PC-3 (cell line): ENCODE measurements around the gene CADM3. TPM values are rescaled to one million over a fixed set of nuclear protein-coding genes. Genes with fewer than 3 reads are reported as not detected.

Experiments used
- ATAC-seq: fragments of 200-7000 bp; cut with Tn5 transposase; 2 replicates; pipeline ENCODE4 v1.9.1; 2020; ENCODE audit warnings: mild to moderate bottlenecking, moderate library complexity
- BruUV-seq: library from RNA; stranded (reverse); fragments of 400-500 nt; replicated peaks from 2 replicates; lab custom pipeline; 2021; lab: Mats Ljungman, UMichigan
- CTCF ChIA-PET: fragments of 300-600 bp; sonication (Branson Sonifier 250); formaldehyde crosslinking; loops from one replicate; lab custom pipeline; 2022; ENCODE audit warnings: antibody characterized with exemption; lab: Charles Lee
- POLR2A ChIA-PET: fragments of 300-600 bp; sonication (Branson Sonifier 250); formaldehyde crosslinking; loops from one replicate; lab custom pipeline; 2022; ENCODE audit warnings: antibody characterized with exemption; ENCODE audit not compliant: unreplicated experiment; lab: Charles Lee
- DNase-seq: peaks from one replicate; pipeline ENCODE4 v3.0.0-alpha.2; 2015
- H2AFZ ChIP-seq: fragments of 300-600 bp; sonication (generic); 2 replicates; pipeline ENCODE4 v1.6.0; 2016; ENCODE audit warnings: antibody characterized with exemption, low read length
- H3F3A ChIP-seq: fragments of 300-600 bp; sonication (generic); one replicate; pipeline ENCODE4 v1.6.0; 2017; ENCODE audit warnings: antibody characterized with exemption, low read length, control low read depth, mild to moderate bottlenecking; ENCODE audit not compliant: unreplicated experiment
- H3K27ac ChIP-seq: fragments of 300-600 bp; sonication (generic); 2 replicates; pipeline ENCODE4 v1.5.1; 2016; ENCODE audit warnings: mild to moderate bottlenecking, low read length
- H3K27me3 ChIP-seq: fragments of 300-600 bp; sonication (generic); 2 replicates; pipeline ENCODE4 v1.6.1; 2016; ENCODE audit warnings: low read length, mixed read lengths
- H3K36me3 ChIP-seq: fragments of 300-600 bp; sonication (generic); 2 replicates; pipeline ENCODE4 v1.6.1; 2016; ENCODE audit warnings: low read depth, mixed run types, low read length, mixed read lengths
- H3K4me1 ChIP-seq: fragments of 300-600 bp; sonication (generic); 2 replicates; pipeline ENCODE4 v1.5.1; 2016; ENCODE audit warnings: low read length; ENCODE audit not compliant: insufficient read depth
- H3K4me2 ChIP-seq: fragments of 300-600 bp; sonication (generic); 2 replicates; pipeline ENCODE4 v1.6.0; 2016; ENCODE audit warnings: low read length
- H3K4me3 ChIP-seq: fragments of 300-600 bp; sonication (generic); 2 replicates; pipeline ENCODE4 v1.5.1; 2016; ENCODE audit warnings: mild to moderate bottlenecking, low read length, mixed read lengths
- H3K79me2 ChIP-seq: fragments of 300-600 bp; sonication (generic); 2 replicates; pipeline ENCODE4 v1.6.1; 2017; ENCODE audit warnings: low read length, mixed read lengths
- H3K9ac ChIP-seq: fragments of 300-600 bp; sonication (generic); 2 replicates; pipeline ENCODE4 v1.6.0; 2016; ENCODE audit warnings: mild to moderate bottlenecking, low read length
- H3K9me2 ChIP-seq: fragments of 300-600 bp; sonication (generic); replicated peaks from 2 replicates; pipeline ENCODE4 v1.6.1; 2016; ENCODE audit warnings: mixed run types, low read length, mixed read lengths
- H3K9me3 ChIP-seq: fragments of 300-600 bp; sonication (generic); 2 replicates; pipeline ENCODE4 v1.6.1; 2016; ENCODE audit warnings: low read length, mixed read lengths
- H4K20me1 ChIP-seq: fragments of 300-600 bp; sonication (generic); 2 replicates; pipeline ENCODE4 v1.6.1; 2016; ENCODE audit warnings: low read length, mixed read lengths
- EZH2 ChIP-seq: fragments of 300-600 bp; sonication (generic); IDR thresholded peaks from one replicate; pipeline ENCODE4 v1.6.1; 2017; ENCODE audit warnings: antibody characterized with exemption, mild to moderate bottlenecking, low read length; ENCODE audit not compliant: unreplicated experiment
- EZH2phosphoT487 ChIP-seq: fragments of 300-600 bp; sonication (generic); IDR thresholded peaks from 2 replicates; pipeline ENCODE4 v1.6.1; 2018; ENCODE audit warnings: mild to moderate bottlenecking, antibody characterized with exemption, low read length, borderline replicate concordance
- intact Hi-C: fragments of 100-400 bp; cut with micrococcal nuclease; formaldehyde crosslinking; loops from 2 replicates; pipeline ENCODE4 v1.9.0; 2023
- total RNA-seq: library from RNA; depleted of rRNA; stranded (reverse); fragments of >200 nt; gene quantifications from 2 replicates; pipeline ENCODE4 v1.2.3, GENCODE V29; 2014
- TF ChIP-seq, protein P1 (sequence below): fragments of 300-600 bp; sonication (generic); conservative IDR thresholded peaks from 2 replicates; pipeline ENCODE4 v1.5.1; 2017; ENCODE audit warnings: antibody characterized with exemption, low read depth, mild to moderate bottlenecking, low read length

The CADM3 gene
- total RNA-seq, 1 experiment from 2014 or later: not detected

DNA sequence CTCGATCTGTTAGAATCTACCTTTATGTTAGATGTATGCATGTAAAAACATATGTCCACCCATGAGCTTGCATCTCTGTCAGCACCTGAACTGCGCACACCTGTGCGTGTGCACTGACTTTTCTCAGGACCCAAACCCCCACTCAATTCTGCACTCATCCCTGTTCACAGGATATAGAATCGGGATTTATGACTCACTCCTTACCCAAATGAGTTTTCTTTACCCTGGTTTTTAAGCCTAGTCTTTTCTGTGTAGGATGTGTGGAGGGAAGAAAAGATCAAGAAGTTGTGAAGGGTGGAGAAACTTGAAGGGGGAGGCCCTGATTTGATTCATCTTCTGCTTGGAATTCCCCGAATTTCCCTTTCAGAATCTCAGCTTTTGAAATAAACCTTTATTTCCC, 35.7 kb downstream of the CADM3 start:
- Histone ChIP-seq H3K4me1 (peaks cover 4% of the 10 kb centered on the region; the same call in 1 of the 2 replicates), H3K4me2 (no peak overlapping the region), H3K9ac (no peak overlapping the region), H3F3A (no peaks in the 10 kb centered on the region), H3K36me3 (no peaks in the 10 kb centered on the region), H3K27ac (no peak overlapping the region), H3K27me3 (peaks cover 88% of the 10 kb centered on the region), H3K4me3 (no peak overlapping the region), H3K9me3 (no peaks in the 10 kb centered on the region), H2AFZ (no peak overlapping the region), H4K20me1 (no peaks in the 10 kb centered on the region), H3K79me2 (no peaks in the 10 kb centered on the region), H3K9me2 (no peaks in the 10 kb centered on the region)
- TF ChIP-seq EZH2: no peak
- TF ChIP-seq EZH2phosphoT487: no peak
- TF ChIP-seq, protein P1, sequence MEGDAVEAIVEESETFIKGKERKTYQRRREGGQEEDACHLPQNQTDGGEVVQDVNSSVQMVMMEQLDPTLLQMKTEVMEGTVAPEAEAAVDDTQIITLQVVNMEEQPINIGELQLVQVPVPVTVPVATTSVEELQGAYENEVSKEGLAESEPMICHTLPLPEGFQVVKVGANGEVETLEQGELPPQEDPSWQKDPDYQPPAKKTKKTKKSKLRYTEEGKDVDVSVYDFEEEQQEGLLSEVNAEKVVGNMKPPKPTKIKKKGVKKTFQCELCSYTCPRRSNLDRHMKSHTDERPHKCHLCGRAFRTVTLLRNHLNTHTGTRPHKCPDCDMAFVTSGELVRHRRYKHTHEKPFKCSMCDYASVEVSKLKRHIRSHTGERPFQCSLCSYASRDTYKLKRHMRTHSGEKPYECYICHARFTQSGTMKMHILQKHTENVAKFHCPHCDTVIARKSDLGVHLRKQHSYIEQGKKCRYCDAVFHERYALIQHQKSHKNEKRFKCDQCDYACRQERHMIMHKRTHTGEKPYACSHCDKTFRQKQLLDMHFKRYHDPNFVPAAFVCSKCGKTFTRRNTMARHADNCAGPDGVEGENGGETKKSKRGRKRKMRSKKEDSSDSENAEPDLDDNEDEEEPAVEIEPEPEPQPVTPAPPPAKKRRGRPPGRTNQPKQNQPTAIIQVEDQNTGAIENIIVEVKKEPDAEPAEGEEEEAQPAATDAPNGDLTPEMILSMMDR: no peak
- no peak for ATAC-seq
- DNase-seq: no peak
- ChIA-PET POLR2A (no interaction called here), CTCF (no interaction called here)
- intact Hi-C loops: no loop called here
- no TSS peak for BruUV-seq

DNA sequence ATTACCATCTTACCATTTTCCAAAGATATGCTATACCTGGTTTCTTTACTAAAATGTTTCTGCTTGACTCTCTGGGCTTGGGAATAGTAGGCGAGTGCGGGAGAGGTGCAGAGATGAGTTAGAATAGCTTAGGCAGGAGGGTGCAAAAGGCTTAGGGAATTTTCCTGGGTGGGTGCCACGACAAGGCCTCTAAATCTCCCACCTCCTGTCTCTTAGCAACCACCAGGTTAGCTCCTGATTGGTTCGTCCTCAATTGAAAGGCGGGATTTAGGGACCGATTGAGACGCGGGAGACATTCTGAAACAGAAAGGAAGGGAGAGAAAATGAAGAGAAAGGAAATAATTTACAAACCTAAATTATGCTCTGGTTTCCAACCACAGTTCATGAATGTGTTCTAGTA, 36.4 kb downstream of the CADM3 start:
- ChIA-PET POLR2A (no interaction called here), CTCF (no interaction called here)
- H3K4me2 ChIP-seq: no peak overlapping the region
- no peak overlapping the region for H3K9ac ChIP-seq
- no peaks in the 10 kb centered on the region for H3K79me2 ChIP-seq
- H3K9me2 ChIP-seq: no peaks in the 10 kb centered on the region
- no peaks in the 10 kb centered on the region for H3K36me3 ChIP-seq
- BruUV-seq: no TSS peak
- H3K27me3 ChIP-seq: peaks cover 81% of the 10 kb centered on the region
- no peak overlapping the region for H2AFZ ChIP-seq
- ATAC-seq (no peak), DNase-seq (no peak)
- no peak overlapping the region for H3K4me3 ChIP-seq
- no peaks in the 10 kb centered on the region for H4K20me1 ChIP-seq
- H3K9me3 ChIP-seq: no peaks in the 10 kb centered on the region
- H3K4me1 ChIP-seq: peaks cover 4% of the 10 kb centered on the region; the same call in 1 of the 2 replicates
- H3K27ac ChIP-seq: no peak overlapping the region
- no peaks in the 10 kb centered on the region for H3F3A ChIP-seq
- no peak for TF ChIP-seq EZH2phosphoT487
- TF ChIP-seq, protein P1: no peak
- no peak for TF ChIP-seq EZH2
- intact Hi-C loops: no loop called here

DNA sequence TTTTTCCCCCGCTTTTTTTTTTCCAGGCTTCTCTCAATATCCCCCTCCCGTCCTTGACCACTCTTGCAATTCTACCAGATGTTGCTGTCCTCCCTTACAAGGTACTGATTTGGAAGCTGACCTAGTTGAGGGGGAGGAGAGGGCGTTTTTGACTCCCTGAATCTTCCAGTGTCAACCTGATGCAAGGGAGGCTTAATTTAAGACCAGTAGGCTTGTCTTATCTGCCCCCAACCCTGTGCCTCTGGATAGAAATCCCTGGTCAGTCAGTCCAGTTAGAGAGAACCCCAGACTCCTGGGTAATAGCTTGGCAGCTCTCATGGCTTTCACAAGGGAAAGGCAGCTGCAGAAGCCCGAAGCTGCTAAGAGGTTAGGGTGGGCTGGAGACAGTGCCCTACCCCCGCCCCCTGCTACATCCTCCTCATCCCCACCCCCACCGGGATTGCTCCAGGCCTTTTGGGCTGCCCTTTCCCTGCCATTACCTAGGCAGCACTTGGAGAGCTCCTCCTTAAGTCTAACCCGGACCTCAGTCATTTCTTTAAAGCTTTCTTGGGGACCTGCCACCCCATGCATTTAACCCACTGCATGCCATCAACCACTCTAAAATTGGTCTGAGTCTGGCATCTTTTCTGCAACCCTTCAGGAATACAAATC, 36.9 kb downstream of the CADM3 start:
- Histone ChIP-seq H3K4me2 (no peak overlapping the region), H3K4me1 (peaks cover 4% of the 10 kb centered on the region; the same call in 1 of the 2 replicates), H3K9me2 (no peaks in the 10 kb centered on the region), H3K9ac (no peak overlapping the region), H3K79me2 (no peaks in the 10 kb centered on the region), H3K27ac (no peak overlapping the region), H3K36me3 (no peaks in the 10 kb centered on the region), H3F3A (no peaks in the 10 kb centered on the region), H3K9me3 (no peaks in the 10 kb centered on the region), H4K20me1 (no peaks in the 10 kb centered on the region), H3K4me3 (no peak overlapping the region), H2AFZ (no peak overlapping the region), H3K27me3 (peaks cover 78% of the 10 kb centered on the region)
- DNase-seq (no peak), ATAC-seq (no peak)
- intact Hi-C loops: no loop called here
- POLR2A ChIA-PET: no interaction called here
- no TSS peak for BruUV-seq
- TF ChIP-seq EZH2phosphoT487 (no peak), EZH2 (no peak)
- TF ChIP-seq, protein P1: no peak
- CTCF ChIA-PET: interaction anchor here (0.8 kb wide), 1 partner anchor 10 kb away, joined by 9 read pairs; no protein-coding TSS in a partner anchor
